Hepatocyte (in vitro differentiated cells): ENCODE measurements around the gene DNAJC25. TPM values are rescaled to one million over a fixed set of nuclear protein-coding genes. Genes with fewer than 3 reads are reported as not detected.

Experiments used
- DNase-seq: peaks from one replicate; pipeline ENCODE4 v3.0.0-alpha.2; 2016; ENCODE audit warnings: low spot score
- H2AFZ ChIP-seq: fragments of 200-600 bp; sonication (generic); 2 replicates; pipeline ENCODE4 v1.6.0; 2016; ENCODE audit warnings: antibody characterized with exemption, mild to moderate bottlenecking
- H3K27ac ChIP-seq: fragments of 200-600 bp; sonication (generic); 2 replicates; pipeline ENCODE4 v1.5.1; 2016; ENCODE audit warnings: mild to moderate bottlenecking
- H3K27me3 ChIP-seq: fragments of 200-600 bp; sonication (generic); 2 replicates; pipeline ENCODE4 v1.6.1; 2016
- H3K36me3 ChIP-seq: fragments of 200-600 bp; sonication (generic); replicated peaks from 2 replicates; pipeline ENCODE4 v1.5.1; 2016; ENCODE audit warnings: low read depth; ENCODE audit not compliant: insufficient read depth
- H3K4me1 ChIP-seq: fragments of 200-600 bp; sonication (generic); 2 replicates; pipeline ENCODE4 v1.5.1; 2016; ENCODE audit warnings: mild to moderate bottlenecking, moderate library complexity; ENCODE audit not compliant: insufficient read depth
- H3K4me2 ChIP-seq: fragments of 200-600 bp; sonication (generic); 2 replicates; pipeline ENCODE4 v1.6.0; 2016
- H3K4me3 ChIP-seq: fragments of 200-600 bp; sonication (generic); 2 replicates; pipeline ENCODE4 v1.5.1; 2016; ENCODE audit warnings: mild to moderate bottlenecking
- H3K79me2 ChIP-seq: fragments of 200-600 bp; sonication (generic); 2 replicates; pipeline ENCODE4 v1.6.0; 2017; ENCODE audit warnings: mild to moderate bottlenecking
- H3K9me2 ChIP-seq: fragments of 200-600 bp; sonication (generic); replicated peaks from 2 replicates; pipeline ENCODE4 v1.6.0; 2017; ENCODE audit warnings: mild to moderate bottlenecking; ENCODE audit not compliant: insufficient read depth
- H3K9me3 ChIP-seq: fragments of 200-600 bp; sonication (generic); 2 replicates; pipeline ENCODE4 v1.5.1; 2016; ENCODE audit warnings: low read depth, mild to moderate bottlenecking
- H4K20me1 ChIP-seq: fragments of 200-600 bp; sonication (generic); 2 replicates; pipeline ENCODE4 v1.6.0; 2016; ENCODE audit warnings: mild to moderate bottlenecking; ENCODE audit not compliant: insufficient read depth, poor library complexity, severe bottlenecking
- EZH2 ChIP-seq: fragments of 200-600 bp; sonication (generic); IDR thresholded peaks from 2 replicates; pipeline ENCODE4 v1.6.1; 2016; ENCODE audit warnings: antibody characterized with exemption, mild to moderate bottlenecking, borderline replicate concordance
- EZH2phosphoT487 ChIP-seq: fragments of 200-600 bp; sonication (generic); IDR thresholded peaks from one replicate; pipeline ENCODE4 v1.6.1; 2018; ENCODE audit warnings: antibody characterized with exemption, mild to moderate bottlenecking, low read depth, moderate library complexity; ENCODE audit not compliant: unreplicated experiment, severe bottlenecking
- WGBS: methylation state at CpG from one replicate; pipeline ENCODE4 v1.1.6; 2016; ENCODE audit warnings: low lambda C conversion rate; ENCODE audit errors: missing lambda C conversion rate; 5-methylcytosine and 5-hydroxymethylcytosine counted together
- polyA plus RNA-seq: library from polyadenylated mRNA; unstranded; fragments of >200 nt; fragmentation: Nextera tagmentation; extraction: Ambion mirVana; gene quantifications from 2 replicates; pipeline ENCODE4 v1.2.1, GENCODE V29; 2016
- total RNA-seq: library from RNA; depleted of rRNA; stranded (reverse); fragments of >200 nt; gene quantifications from 2 replicates; pipeline ENCODE4 v1.2.3, GENCODE V29; 2014
- TF ChIP-seq, protein P1 (sequence below): fragments of 200-600 bp; sonication (generic); IDR thresholded peaks from 2 replicates; pipeline ENCODE4 v1.5.1; 2016; ENCODE audit warnings: antibody characterized with exemption, mild to moderate bottlenecking; ENCODE audit not compliant: poor library complexity

Gene DNAJC25
- total and polyA plus RNA-seq, 2 experiments from 2014 or later, result 16.1 to 19.8 TPM

DNA sequence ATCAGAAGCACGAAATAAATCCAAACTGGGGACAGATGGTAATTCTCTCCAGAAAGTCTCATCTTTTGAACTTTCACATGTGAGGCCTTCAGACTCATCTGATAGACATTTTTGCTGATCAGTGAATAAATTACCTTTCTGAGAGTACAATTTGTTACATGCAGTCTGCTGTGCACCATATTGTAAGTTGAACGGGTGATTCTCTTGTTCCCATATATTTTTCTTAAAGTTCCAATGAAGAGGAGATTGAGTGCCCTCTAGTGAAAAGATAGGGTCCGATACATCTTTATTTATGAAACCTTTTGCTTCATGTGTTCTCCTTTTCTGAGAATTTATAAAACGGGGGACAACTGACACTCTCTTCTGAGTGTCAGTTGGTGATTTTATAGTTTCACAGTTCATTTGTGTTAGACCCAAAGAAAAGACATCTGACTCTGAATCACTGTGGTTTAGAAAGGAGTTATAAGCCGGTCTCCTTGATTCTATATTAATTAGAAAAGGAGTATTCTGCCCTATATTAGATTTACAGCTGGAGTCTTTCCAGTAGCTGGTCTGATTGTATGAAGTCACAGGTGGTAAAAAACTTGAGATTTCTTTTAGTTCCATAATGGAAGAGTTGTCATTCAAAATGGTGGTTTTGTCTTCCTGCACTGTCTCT is 60.7 kb downstream of the DNAJC25 start:
- H3K4me3 ChIP-seq, result no peak overlapping the region
- no peaks in the 10 kb centered on the region for H3K79me2 ChIP-seq
- no peak overlapping the region for H3K27ac ChIP-seq
- H3K9me2 ChIP-seq, result no peaks in the 10 kb centered on the region
- peak; percentile 25 for DNase-seq
- H3K9me3 ChIP-seq, result no peaks in the 10 kb centered on the region
- H3K4me1 ChIP-seq, result no peaks in the 10 kb centered on the region
- no peaks in the 10 kb centered on the region for H3K27me3 ChIP-seq
- H4K20me1 ChIP-seq, result no peaks in the 10 kb centered on the region
- 49% methylated on average over 5 of the region's 5 CpGs for WGBS
- H3K4me2 ChIP-seq, result no peak overlapping the region
- H2AFZ ChIP-seq, result no peak overlapping the region
- no peak for TF ChIP-seq EZH2
- TF ChIP-seq, protein P1, sequence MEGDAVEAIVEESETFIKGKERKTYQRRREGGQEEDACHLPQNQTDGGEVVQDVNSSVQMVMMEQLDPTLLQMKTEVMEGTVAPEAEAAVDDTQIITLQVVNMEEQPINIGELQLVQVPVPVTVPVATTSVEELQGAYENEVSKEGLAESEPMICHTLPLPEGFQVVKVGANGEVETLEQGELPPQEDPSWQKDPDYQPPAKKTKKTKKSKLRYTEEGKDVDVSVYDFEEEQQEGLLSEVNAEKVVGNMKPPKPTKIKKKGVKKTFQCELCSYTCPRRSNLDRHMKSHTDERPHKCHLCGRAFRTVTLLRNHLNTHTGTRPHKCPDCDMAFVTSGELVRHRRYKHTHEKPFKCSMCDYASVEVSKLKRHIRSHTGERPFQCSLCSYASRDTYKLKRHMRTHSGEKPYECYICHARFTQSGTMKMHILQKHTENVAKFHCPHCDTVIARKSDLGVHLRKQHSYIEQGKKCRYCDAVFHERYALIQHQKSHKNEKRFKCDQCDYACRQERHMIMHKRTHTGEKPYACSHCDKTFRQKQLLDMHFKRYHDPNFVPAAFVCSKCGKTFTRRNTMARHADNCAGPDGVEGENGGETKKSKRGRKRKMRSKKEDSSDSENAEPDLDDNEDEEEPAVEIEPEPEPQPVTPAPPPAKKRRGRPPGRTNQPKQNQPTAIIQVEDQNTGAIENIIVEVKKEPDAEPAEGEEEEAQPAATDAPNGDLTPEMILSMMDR, result peak; percentile 57
- TF ChIP-seq EZH2phosphoT487, result no peak
- H3K36me3 ChIP-seq, result no peaks in the 10 kb centered on the region

DNA sequence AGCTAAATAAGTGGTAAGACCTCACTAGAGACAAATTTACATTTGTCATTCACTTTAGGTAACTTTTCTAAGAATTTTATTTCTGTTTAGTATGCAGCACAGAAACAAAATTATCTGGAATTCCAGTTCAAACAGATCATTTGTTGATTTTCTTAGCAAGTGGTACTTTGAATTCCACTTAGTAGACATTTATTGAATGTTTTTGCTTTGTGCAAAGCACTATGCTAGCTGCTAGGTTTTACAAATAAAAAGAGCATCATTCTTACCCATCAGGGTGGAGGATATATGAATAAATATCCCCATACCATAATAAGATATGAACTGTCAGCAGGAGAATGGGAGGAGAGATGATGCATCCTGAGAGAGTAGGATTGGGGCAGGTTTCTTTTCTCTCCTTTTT is 65.7 kb downstream of the DNAJC25 start:
- peaks cover 5% of the 10 kb centered on the region for H3K4me1 ChIP-seq
- DNase-seq, result no peak
- no peak overlapping the region for H2AFZ ChIP-seq
- no peaks in the 10 kb centered on the region for H3K9me3 ChIP-seq
- H3K4me2 ChIP-seq, result no peak overlapping the region
- H4K20me1 ChIP-seq, result no peaks in the 10 kb centered on the region
- no peaks in the 10 kb centered on the region for H3K9me2 ChIP-seq
- no peak overlapping the region for H3K4me3 ChIP-seq
- TF ChIP-seq EZH2, result no peak
- TF ChIP-seq EZH2phosphoT487, result no peak
- TF ChIP-seq, protein P1, result no peak
- no peaks in the 10 kb centered on the region for H3K79me2 ChIP-seq
- H3K27ac ChIP-seq, result no peak overlapping the region
- no peaks in the 10 kb centered on the region for H3K27me3 ChIP-seq
- H3K36me3 ChIP-seq, result no peaks in the 10 kb centered on the region

DNA sequence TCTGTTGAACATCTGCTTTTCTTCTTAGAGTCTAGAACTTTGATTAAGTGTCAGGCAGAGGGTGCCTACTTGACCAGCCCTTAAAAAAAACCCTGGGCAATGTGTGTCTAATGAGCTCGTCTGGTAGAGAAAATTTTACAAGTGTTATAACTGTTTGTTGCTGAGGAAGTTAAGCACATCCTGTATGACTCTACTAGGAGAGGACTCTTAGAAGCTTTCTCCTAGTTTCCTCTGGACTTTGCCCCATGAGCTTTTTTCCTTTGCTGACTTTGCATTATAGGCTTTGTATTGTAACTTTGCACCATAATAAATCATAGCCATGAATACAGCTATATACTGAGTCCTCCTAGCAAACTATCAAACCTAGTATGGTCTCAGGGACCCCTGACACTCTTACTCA is 69.6 kb downstream of the DNAJC25 start:
- H4K20me1 ChIP-seq, result no peaks in the 10 kb centered on the region
- TF ChIP-seq EZH2 (no peak), EZH2phosphoT487 (no peak)
- TF ChIP-seq, protein P1, result no peak
- no peaks in the 10 kb centered on the region for H3K9me2 ChIP-seq
- 53% methylated on average over 1 of the region's 1 CpG for WGBS
- H3K9me3 ChIP-seq, result no peaks in the 10 kb centered on the region
- no peaks in the 10 kb centered on the region for H3K27me3 ChIP-seq
- no peak overlapping the region for H2AFZ ChIP-seq
- peak; percentile 44 for DNase-seq
- H3K36me3 ChIP-seq, result no peaks in the 10 kb centered on the region
- H3K4me3 ChIP-seq, result no peak overlapping the region
- no peaks in the 10 kb centered on the region for H3K79me2 ChIP-seq
- no peak overlapping the region for H3K4me2 ChIP-seq
- peak overlapping the region; percentile 74 for H3K27ac ChIP-seq
- peaks cover 5% of the 10 kb centered on the region for H3K4me1 ChIP-seq

Other genes with a start within 250 kb of the DNAJC25 start
- 57.3 and 65.6 TPM in 2 replicates for gene ECPAS, start 147.0 kb upstream of the DNAJC25 start, total RNA-seq
- gene ECPAS, start 147.0 kb upstream of the DNAJC25 start, polyA plus RNA-seq, result 29.1 and 32.1 TPM in 2 replicates
- gene ZNF483, start 106.2 kb upstream of the DNAJC25 start, total RNA-seq, result 4.4 and 4.6 TPM in 2 replicates
- gene ZNF483, start 106.2 kb upstream of the DNAJC25 start, polyA plus RNA-seq, result 0.29 and 0.87 TPM in 2 replicates
- gene PTGR1, start 31.7 kb upstream of the DNAJC25 start, total RNA-seq, result 290 and 318 TPM in 2 replicates
- 163 and 266 TPM in 2 replicates for gene PTGR1, start 31.7 kb upstream of the DNAJC25 start, polyA plus RNA-seq
- gene GNG10, start 30.3 kb downstream of the DNAJC25 start, total RNA-seq, result 72.6 and 101 TPM in 2 replicates
- 51.6 and 57.1 TPM in 2 replicates for gene GNG10, start 30.3 kb downstream of the DNAJC25 start, polyA plus RNA-seq
- gene SHOC1, start 163.6 kb downstream of the DNAJC25 start, total RNA-seq, result 0.04 and 0.37 TPM in 2 replicates
- 0.12 and 0.19 TPM in 2 replicates for gene SHOC1, start 163.6 kb downstream of the DNAJC25 start, polyA plus RNA-seq